Measurements from ENCODE around the gene RAB11B. TPM values are rescaled to one million over a fixed set of nuclear protein-coding genes. Genes with fewer than 3 reads are reported as not detected.
A peak's percentile ranks its signal among the peaks of the same experiment; 100 is the strongest.

RAB11B gene
- total and polyA plus RNA-seq, 2 donors (not counting 1 experiment from before 2014, with no cell fraction given): 27.8 to 46.2 TPM

DNA sequence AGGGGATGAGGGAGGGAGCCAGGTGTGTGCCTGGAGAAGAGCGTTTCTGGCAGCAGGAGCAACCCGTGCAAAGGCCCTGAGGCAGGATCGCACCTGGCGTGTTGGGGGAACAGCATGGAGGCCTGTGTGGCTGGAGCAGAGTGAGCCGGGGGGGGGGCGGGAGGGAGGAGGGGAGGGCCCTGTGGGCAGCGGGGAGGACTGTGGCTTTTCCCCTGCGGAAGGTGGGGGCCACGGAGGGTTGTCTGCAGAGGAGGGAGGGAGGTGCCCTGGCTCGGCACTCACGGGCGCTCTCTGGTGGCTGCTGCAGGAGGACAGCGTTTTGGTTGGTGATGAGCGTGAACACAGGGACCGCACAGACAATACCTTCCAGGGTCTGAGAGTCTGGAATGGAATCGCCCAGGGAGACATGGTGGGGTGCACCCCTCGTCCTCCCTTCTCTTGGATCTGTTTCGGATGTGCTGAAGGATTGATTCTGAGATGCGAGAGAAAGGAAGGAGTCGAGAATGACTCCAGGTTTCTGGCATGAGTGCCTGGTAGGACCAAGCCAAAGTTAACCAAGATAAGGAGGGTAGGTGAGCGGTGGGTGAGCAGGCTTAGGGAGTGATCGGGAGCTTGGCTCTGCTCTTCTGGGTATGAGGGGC, 6.5 kb downstream of the RAB11B start:
- no peaks in the 10 kb centered on the region for H4K20me1 ChIP-seq (ENCODE audit: control insufficient read depth, extremely low read depth, insufficient read depth, low read length)
- no peak overlapping the region for H3K9ac ChIP-seq (ENCODE audit: insufficient read depth, low read length)
- no peaks in the 10 kb centered on the region for H3K9me3 ChIP-seq (ENCODE audit: control insufficient read depth, insufficient read depth, low read depth, low read length)
- H2AFZ ChIP-seq (ENCODE audit: low read length): no peak overlapping the region
- H3K27ac ChIP-seq (ENCODE audit: insufficient read depth, low read length): no peak overlapping the region
- DNase-seq (ENCODE audit: low read depth in 2 of 2): peak; percentile 42 to 53
- peaks cover 6% of the 10 kb centered on the region for H3K4me1 ChIP-seq (ENCODE audit: control insufficient read depth, extremely low read depth, insufficient read depth, low read length)
- no peak overlapping the region for H3K4me2 ChIP-seq (ENCODE audit: extremely low read depth, insufficient read depth, low read length)
- H3K27me3 ChIP-seq (ENCODE audit: control insufficient read depth, insufficient read depth, low read length): no peaks in the 10 kb centered on the region
- H3K36me3 ChIP-seq (ENCODE audit: control insufficient read depth, insufficient read depth, low read length): peaks cover 1% of the 10 kb centered on the region
- peaks cover 29% of the 10 kb centered on the region for H3K79me2 ChIP-seq (ENCODE audit: control insufficient read depth, insufficient read depth, low read length)
- no peak overlapping the region for H3K4me3 ChIP-seq (replicated peaks in 1 of 4; ENCODE audit: control extremely low read depth in 1 of 4, insufficient read depth in 1 of 4, low read depth in 3 of 4, low read length in 4 of 4)
- TF ChIP-seq EZH2 (IDR thresholded peaks at IDR 0.05; ENCODE audit: low read length, missing control alignments): no peak
- TF ChIP-seq, protein P1, sequence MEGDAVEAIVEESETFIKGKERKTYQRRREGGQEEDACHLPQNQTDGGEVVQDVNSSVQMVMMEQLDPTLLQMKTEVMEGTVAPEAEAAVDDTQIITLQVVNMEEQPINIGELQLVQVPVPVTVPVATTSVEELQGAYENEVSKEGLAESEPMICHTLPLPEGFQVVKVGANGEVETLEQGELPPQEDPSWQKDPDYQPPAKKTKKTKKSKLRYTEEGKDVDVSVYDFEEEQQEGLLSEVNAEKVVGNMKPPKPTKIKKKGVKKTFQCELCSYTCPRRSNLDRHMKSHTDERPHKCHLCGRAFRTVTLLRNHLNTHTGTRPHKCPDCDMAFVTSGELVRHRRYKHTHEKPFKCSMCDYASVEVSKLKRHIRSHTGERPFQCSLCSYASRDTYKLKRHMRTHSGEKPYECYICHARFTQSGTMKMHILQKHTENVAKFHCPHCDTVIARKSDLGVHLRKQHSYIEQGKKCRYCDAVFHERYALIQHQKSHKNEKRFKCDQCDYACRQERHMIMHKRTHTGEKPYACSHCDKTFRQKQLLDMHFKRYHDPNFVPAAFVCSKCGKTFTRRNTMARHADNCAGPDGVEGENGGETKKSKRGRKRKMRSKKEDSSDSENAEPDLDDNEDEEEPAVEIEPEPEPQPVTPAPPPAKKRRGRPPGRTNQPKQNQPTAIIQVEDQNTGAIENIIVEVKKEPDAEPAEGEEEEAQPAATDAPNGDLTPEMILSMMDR (conservative IDR thresholded peaks at IDR 0.05 in 1 of 2, IDR thresholded peaks at IDR 0.05 in 1 of 2; ENCODE audit: low read depth in 1 of 2, low read length in 2 of 2): peak; percentile 64 to 71

DNA sequence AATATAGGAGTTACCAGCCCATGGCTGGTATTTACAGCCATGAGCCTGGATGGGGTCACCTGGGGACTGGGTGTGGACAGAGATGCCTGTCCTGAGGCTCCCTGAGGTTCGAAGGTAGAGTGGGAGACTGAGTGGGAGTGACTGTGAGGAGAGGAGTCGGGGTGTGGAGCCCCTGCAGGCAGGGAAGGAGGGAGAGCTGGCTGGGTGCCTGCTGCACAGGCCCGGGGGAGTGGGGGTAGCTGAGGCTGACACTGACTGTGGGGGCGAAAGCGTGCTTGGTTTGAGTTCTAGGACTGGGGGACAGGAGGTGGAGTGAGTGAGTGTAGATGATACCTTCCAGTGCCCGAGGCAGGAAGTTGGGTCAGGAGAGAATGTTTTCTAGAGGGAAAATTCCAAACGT, 7.1 kb downstream of the RAB11B start:
- H3K36me3 ChIP-seq (ENCODE audit: control insufficient read depth, insufficient read depth, low read length): peaks cover 5% of the 10 kb centered on the region
- H3K27me3 ChIP-seq (ENCODE audit: control insufficient read depth, insufficient read depth, low read length): no peaks in the 10 kb centered on the region
- H3K9me3 ChIP-seq (ENCODE audit: control insufficient read depth, insufficient read depth, low read depth, low read length): no peaks in the 10 kb centered on the region
- no peak overlapping the region for H3K9ac ChIP-seq (ENCODE audit: insufficient read depth, low read length)
- TF ChIP-seq, protein P1 (conservative IDR thresholded peaks at IDR 0.05 in 1 of 2, IDR thresholded peaks at IDR 0.05 in 1 of 2; ENCODE audit: low read depth in 1 of 2, low read length in 2 of 2): no peak
- TF ChIP-seq EZH2 (IDR thresholded peaks at IDR 0.05; ENCODE audit: low read length, missing control alignments): no peak
- H4K20me1 ChIP-seq (ENCODE audit: control insufficient read depth, extremely low read depth, insufficient read depth, low read length): no peaks in the 10 kb centered on the region
- H3K4me3 ChIP-seq (replicated peaks in 1 of 4; ENCODE audit: control extremely low read depth in 1 of 4, insufficient read depth in 1 of 4, low read depth in 3 of 4, low read length in 4 of 4): no peak overlapping the region
- no peak overlapping the region for H3K4me2 ChIP-seq (ENCODE audit: extremely low read depth, insufficient read depth, low read length)
- H2AFZ ChIP-seq (ENCODE audit: low read length): no peak overlapping the region
- no peak for DNase-seq (ENCODE audit: low read depth in 2 of 2)
- peaks cover 28% of the 10 kb centered on the region for H3K79me2 ChIP-seq (ENCODE audit: control insufficient read depth, insufficient read depth, low read length)
- H3K4me1 ChIP-seq (ENCODE audit: control insufficient read depth, extremely low read depth, insufficient read depth, low read length): peaks cover 2% of the 10 kb centered on the region
- no peak overlapping the region for H3K27ac ChIP-seq (ENCODE audit: insufficient read depth, low read length)

DNA sequence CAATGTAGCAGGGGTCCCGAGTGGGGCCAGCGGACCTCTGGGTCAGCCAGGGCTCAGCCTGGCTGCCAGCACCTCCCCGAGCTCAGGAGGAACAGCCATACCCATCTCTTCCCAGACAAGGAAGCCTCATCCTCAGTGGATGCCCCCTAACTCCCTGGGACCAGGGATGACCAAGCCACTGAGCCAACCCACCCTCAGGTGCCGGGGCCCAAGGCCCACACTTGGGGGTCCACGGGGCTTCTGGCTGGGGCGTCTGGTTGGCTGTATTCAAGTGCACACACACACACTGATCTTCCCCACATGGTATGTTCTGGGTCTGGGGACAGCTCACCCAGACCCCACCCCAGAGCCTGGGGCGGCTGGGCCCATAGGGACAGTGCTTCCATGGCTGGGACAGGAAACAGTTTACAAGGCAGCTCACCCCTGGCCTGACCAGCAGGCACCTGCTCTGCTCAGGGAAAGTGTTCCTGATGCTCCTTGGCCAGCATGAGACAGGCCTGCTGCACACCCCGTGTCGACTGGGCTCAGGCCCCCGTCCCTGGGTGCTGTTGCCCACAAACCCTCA, 7.7 kb downstream of the RAB11B start:
- DNase-seq (ENCODE audit: low read depth in 2 of 2): no peak
- no peaks in the 10 kb centered on the region for H4K20me1 ChIP-seq (ENCODE audit: control insufficient read depth, extremely low read depth, insufficient read depth, low read length)

More for the DNA sequence above, 7.7 kb downstream of the RAB11B start:
- Histone ChIP-seq H3K4me3 (replicated peaks in 1 of 4; ENCODE audit: control extremely low read depth in 1 of 4, insufficient read depth in 1 of 4, low read depth in 3 of 4, low read length in 4 of 4) (no peak overlapping the region), H2AFZ (ENCODE audit: low read length) (no peak overlapping the region), H3K79me2 (ENCODE audit: control insufficient read depth, insufficient read depth, low read length) (peaks cover 28% of the 10 kb centered on the region), H3K27ac (ENCODE audit: insufficient read depth, low read length) (no peak overlapping the region), H3K27me3 (ENCODE audit: control insufficient read depth, insufficient read depth, low read length) (no peaks in the 10 kb centered on the region), H3K4me2 (ENCODE audit: extremely low read depth, insufficient read depth, low read length) (no peak overlapping the region), H3K9ac (ENCODE audit: insufficient read depth, low read length) (no peak overlapping the region), H3K9me3 (ENCODE audit: control insufficient read depth, insufficient read depth, low read depth, low read length) (no peaks in the 10 kb centered on the region), H3K4me1 (ENCODE audit: control insufficient read depth, extremely low read depth, insufficient read depth, low read length) (peaks cover 2% of the 10 kb centered on the region), H3K36me3 (ENCODE audit: control insufficient read depth, insufficient read depth, low read length) (peaks cover 5% of the 10 kb centered on the region)
- TF ChIP-seq EZH2 (IDR thresholded peaks at IDR 0.05; ENCODE audit: low read length, missing control alignments): no peak
- TF ChIP-seq, protein P1 (conservative IDR thresholded peaks at IDR 0.05 in 1 of 2, IDR thresholded peaks at IDR 0.05 in 1 of 2; ENCODE audit: low read depth in 1 of 2, low read length in 2 of 2): no peak

All from fibroblast of lung (primary cell).